GM20431 (cell line): ENCODE measurements around the gene AGPAT4.

Source experiments
- in situ Hi-C: fragments of 300-500 bp; cut with MseI, MboI; formaldehyde crosslinking; loops from one replicate; pipeline ENCODE4 v1.15.0; 2020; ENCODE audit warnings: low sequenced_read_pairs; ENCODE audit not compliant: unreplicated experiment

Gene AGPAT4

DNA sequence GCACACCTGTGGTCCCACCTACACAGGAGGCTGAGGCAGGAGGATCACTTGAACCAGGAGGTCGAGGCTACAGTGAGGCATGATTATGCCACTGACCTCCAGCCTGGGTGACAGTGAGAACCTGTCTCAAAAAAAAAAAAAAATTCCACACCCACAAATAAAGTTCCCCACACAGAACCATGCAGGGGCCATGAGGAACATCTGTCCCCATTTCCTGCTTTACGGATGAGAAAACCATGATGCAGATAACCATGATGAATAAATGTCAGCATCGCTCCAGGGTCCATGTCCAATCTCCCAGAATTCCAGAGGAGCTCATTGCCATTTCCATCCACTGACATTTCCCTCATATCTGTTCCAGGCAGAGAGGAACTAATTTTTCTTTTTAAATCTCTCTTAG is 16.9 kb upstream of the AGPAT4 start:
- in situ Hi-C loops, result no loop called here

DNA sequence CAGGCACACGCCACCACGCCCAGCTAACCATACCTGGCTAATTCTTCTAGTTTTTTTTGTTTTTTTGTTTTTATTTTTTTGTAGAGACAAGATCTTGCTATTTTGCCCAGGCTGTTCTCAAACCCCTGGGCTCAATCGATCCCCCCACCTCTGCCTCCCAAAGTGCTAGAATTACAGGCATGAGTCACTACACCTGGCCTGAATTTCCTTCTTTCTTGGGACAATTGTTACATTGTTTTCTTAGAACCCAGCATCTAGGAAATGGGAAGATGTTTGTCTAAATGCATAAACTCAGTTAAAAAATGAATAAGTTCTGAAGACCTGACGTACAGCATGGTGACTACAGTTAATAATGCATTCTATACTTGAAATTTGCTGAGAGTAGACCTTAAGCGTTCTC is 10.8 kb upstream of the AGPAT4 start:
- in situ Hi-C loops, result no loop called here

DNA sequence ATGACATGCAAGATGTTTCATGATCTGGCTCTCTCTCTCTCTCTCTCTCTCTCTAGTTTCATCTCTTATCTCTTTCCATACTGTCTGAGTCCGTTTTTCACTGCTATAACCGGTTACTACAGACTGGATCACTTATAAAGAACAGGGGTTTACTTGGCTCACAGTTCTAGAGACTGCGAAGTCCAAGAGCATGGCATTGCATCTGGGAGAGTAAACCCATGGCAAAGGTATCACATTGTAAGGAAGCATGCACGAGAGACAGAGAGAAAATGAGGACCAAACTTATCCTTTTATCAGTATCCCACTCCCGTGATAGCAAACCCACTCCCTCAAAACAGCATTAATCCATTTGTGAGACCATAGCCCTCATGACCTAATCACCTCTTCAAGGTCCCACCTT is 7.2 kb upstream of the AGPAT4 start:
- in situ Hi-C loops, result no loop called here

DNA sequence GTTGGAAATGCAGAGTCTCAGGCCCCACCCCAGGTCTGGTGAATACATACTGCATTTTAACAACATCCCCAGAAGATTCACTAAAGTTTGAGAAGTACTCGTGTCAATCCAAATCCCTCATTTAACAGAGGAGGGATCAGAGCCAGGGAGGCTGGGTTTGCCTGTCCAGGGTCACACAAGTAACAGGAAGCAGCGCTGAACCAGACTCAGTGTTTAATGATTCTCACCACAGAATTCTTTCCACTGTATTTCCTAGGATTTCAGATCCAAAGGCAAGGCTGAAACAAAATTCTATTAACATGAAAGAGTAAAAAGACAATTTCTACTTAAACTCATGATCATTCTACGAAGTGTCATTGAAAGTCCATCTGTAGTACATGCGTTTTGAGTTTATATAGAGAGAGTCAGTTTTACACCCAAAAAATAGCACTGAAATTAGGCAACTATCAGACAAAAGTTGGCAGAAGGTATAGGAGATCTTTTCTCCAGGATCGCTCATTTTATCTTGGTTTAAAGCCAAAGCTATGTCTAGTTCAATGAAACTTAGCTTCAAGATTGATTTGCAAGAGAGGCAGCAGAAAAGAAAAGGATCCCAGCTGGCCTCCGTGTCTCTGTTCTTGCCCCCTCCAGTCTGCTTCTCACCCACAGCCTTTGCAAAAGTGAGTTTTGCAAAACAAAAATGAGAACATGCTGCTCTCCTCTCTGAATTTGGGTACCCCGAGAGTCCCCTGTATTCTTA is 6.0 kb upstream of the AGPAT4 start:
- in situ Hi-C loops, result no loop called here

DNA sequence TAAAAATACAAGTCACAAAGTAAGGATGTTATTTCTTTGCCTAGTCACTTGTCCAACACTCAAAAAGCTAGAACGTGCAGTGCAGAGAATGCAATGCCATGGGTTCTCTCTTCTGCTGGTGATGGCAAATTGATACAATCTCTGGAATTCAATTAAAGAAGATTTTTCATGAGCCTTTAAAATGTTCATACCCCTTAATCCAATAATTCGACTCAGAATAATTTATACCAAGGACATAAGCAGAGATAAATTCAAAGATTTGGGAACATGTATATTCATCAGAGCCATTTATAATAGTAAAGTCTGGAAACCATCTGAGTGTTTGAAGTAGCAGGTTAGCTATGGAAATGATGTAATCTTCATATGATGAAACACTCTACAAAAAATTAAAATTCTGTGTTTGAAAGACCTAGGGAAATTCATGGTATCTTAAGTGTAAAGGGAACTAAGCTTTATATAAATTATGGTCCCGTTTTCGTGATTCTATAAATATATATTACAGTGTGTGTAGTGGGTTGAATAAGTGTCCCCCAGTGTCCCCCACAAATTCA is 2.8 kb upstream of the AGPAT4 start:
- in situ Hi-C loops, result no loop called here

DNA sequence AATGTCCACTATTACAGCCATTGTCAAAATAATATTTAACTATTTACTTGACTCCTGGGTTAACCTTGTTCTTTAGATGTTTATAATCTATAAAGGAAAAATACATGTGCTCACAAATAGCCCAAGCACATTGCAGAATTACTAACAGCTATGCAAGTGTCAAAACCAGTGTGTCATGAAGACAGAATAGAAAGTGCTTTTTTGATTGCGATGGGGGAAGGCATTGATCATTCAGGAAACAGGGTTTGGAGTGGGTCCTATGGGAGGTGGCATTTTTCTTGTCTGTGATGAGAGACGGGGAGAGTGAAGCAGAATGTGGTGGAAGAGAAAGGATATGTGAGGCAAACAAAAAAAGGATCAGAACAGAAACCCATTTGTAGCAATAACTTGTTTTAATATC is 1.0 kb upstream of the AGPAT4 start:
- in situ Hi-C loops, result no loop called here

DNA sequence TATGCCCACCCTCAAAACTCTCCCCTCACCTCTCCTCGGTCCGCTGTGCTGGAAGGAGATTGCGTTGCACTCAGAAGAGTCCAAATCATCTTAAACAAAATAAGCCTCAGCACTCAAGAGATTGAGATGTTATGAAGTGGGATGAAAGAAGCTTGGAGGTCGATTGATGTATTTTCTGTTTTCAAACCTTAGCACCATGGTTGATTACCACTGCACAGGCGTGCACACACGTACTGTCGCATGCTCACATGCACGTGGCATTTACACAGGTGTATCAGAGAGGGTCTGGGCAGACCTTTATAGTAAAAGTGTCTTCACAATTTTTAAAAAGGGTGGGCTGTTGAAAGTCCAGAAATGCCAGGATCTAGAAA is 612 bp upstream of the AGPAT4 start:
- in situ Hi-C loops, result no loop called here

DNA sequence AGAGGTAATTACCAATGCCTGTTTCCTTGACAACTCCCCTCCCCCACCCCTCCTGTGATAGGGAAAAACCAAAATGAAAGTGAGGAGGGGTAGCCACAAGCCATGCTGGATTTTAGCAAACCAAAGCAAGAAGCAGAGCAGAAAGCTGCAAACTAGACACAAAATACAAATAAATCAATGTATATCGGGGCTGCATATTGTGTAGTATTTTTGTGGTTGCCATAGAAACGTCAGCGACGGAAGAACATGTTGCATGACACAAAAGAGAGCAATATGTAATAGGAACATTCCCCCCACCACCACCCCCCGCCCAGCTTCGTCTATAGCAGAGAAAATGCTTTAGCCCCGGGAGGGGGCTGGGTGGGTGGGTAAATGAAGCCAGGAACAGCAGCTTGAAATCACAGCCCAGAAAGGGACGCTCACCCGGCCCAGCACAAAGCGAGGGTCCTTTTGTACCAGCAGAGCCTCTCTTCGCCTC is 548 bp downstream of the AGPAT4 start:
- in situ Hi-C loops, result no loop called here

DNA sequence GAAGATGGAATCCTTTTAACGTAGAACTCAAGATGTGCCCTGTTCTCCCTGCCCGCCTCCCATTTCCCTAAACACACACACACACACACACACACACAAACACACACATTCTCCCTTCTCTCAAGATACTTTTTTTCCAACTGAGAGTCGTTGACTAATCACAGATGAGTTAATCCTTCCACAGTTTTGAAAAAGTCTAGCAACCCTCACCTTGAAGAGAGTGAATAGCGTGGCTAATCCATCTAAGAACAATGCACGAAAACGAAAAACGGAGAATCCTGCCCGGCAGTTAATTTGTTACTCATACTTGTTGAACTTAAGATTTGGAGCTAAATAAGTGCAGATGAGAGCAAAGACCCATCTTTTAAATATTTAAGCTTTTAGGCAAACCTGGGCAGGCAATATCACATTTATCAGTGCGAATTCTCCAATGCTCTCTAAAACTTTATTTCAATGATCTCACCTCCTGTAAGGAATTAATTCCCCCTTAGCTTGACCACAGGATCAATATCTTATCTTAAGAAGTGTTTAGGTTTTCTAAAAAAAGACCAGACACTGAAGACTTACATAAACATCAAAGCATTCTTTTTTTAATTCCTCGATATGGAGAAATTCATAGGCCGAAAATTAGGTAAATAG is 1.1 kb downstream of the AGPAT4 start:
- in situ Hi-C loops, result no loop called here

DNA sequence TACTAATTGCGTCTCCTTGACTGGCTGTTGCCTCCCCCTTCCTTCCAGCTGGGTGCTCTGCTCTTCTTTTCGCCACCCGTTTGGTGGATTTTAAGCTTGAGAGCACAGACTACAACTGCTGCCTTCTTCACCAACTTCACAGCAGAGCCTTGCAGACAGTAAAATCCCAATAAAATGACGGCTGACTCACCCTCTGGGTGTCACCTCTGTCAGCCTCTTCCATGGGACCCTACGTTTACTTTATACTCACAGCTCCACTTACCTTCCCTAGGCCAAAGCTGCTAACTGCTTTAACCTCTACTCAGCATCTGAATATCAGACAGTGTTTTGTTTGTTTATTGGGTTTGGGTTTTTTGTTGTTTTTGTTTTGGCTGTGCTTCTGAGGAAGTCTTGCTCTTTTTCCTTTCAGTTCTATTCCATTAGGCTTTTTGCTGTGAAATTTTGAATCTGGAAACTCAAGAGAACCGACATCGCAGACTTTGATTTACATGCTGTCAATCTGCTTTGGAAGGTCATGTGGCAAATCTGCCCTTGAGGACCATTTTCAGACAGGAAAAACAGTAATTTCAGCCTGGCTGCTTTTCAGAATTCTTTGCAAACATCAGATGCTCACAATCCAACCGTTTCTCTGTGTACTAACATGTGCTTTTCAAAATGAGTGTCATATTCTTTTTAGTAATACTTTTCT is 2.4 kb downstream of the AGPAT4 start:
- in situ Hi-C loops, result no loop called here

DNA sequence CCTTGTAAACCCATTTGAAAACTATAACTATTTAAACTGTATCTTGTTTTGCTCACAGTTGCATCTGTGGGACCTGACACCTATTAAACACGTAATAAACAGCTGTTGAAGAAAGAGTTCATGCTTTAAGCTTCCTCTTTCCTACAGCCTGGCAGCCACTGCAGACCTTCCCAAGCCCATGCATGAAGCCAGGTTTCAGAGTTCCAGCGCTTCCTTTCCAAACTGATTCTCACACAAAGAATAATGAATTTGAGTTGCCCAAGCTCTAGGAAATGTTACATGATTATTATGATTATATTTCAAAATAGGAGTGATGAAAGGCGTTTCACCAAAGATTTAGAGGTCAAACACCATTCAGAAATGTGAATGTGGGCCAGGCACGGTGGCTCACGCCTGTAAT is 3.7 kb downstream of the AGPAT4 start:
- in situ Hi-C loops, result no loop called here

DNA sequence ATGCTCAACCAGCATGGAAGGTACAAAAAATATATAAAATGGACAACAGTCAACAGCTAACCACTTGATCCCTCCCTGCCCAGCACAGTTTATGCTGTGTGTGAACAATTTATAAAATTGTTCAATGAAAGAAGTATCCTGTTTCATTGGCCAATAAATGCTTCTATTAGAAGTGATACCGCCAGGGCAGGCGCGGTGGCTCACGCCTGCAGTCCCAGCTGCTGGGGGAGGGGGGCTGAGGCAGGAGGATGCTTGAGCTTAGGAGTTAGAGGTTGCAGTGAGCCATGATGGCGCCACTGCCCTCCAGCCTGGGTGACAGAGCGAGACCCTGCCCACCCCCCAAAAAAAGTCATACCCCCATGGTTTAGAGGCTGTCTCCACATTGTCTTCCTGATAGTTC is 4.6 kb downstream of the AGPAT4 start:
- in situ Hi-C loops, result no loop called here

DNA sequence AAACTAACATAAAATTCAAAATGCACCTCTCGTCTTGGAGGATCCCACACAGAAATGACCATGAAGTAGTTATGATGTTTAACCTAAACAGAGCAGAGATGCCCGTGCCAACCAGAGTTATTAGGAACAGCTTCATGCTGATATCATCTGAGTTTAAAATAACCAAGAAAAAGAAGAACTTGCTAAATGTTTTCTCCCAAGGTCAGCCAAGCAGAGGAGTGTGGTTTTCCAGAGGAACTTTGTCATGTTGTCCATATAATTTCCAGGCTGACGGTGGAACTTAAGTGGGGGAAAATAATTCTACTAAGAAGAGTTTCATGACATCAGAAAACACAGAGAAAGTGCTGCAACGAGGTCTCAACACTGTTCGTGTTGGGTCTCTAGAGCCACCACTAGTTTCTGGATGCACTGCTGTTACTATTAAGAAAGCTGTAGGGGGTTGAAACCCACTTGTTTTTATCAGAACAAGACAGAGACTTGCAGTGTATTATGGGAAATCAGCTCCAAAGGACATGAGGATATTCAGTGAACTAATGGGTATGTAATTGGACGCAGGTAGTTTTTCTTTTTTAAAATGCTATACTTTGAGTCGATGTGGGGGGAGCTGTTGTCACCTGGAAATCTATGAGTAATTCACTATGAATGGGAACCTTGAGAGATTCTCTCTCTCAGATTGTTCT is 5.2 kb downstream of the AGPAT4 start:
- in situ Hi-C loops, result no loop called here

DNA sequence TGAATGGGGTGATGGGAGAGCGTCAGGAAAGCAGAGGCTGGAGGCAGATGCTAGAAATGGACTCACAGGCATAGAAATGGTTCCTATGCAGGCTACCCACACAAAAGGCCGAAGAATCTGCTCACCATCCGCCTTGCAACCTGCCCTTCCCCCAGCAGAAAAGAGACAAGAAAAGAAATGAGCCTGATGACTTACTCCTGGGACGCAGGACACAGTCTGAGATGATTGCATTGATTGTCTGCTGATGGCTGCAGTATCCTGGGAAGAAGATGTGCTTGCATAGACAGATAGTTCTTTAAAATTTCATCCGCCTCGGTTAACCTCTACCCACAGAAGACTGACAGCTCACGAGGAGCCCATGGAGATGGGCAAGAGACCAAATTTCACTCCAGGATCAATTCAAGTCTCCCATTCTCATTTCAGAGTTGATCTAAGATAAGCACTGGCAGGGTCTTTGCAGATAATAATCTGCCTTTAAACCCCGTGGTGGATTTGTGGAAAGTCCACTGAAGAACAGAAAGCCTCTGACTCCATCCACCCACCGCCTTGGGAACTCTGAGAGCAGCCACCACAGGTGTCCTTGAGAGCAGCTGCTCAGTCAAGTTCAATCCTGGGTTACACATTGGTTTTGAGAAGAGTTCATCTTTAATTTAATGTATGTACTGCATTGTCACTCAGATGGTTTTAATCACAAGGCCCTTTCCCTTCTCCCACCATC is 7.2 kb downstream of the AGPAT4 start:
- in situ Hi-C loops, result no loop called here

DNA sequence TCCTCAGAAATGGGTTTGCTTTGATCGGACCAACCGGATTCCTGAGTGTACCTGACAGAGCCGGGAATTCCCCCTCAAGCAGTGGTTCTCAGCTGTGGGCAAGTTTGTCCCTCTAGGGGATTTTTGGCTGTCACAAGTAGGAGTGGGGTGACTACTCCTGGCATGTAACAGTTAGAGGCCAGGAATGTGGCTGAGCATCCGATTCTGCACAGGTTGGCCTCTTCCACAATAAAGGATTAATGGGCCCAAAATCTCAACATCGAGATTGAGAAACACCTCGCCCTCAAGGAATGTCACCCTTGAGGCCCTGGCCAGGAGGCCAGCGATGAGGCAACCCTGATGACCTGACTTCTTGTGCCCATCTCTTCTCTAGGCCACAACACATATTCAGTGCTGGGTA is 7.9 kb downstream of the AGPAT4 start:
- in situ Hi-C loops, result no loop called here

DNA sequence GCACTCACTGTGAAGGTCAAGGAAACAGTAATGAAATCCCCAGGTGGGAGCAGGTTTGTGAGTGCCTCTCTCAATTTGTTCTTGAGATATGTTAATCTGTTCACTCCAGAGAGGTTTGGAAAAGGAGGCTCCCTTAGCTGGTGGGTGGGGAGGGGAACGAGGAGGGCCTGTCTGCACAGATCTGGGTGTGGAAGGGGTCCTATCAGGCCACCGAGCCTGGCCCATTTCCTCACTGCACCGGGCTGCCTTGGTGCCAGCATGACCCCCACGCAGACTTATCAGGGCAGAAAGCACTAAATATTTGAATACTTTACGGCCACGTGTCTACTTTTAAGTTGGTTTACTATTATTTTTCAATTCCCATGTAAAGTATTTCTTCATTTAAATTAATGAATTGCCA is 8.3 kb downstream of the AGPAT4 start:
- in situ Hi-C loops, result no loop called here

DNA sequence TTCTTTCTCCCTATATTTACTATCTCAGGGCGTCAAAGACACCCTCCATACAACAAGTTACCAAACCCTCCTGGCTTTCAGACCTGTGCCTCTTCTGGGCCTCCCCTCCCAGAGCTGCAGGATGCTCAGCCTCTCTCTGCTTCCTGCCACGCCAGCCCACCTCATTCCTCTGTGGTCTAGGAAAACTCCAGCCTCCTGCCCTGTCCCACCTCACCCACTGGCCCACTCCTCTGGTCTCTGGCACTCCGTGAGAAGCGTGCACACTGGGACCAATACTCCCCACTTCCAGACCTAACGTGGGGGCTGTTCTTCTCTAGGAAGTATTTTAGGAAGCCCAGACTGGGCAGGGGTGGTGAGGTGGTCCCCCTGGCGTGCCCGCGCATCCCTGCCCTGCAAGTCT is 9.7 kb downstream of the AGPAT4 start:
- in situ Hi-C loops, result no loop called here

DNA sequence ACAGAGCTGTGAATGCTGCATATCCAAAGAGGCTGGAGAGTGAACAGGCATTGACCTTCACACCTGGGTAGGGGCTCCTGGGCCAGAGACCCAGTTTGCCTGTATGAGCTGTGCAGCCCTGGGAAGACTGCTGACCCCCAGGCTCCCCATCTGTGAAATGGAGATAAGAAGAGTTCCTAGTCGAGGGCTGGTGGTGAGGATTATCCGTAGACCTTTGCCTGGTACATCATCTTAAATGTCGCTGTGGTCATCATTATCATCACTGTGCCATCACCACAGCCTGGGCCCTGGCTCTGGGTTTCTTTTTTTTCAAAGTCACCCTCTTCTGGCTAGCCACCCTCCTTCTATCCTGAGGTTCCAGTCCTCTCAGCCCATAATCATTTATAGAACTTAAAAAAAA is 12.0 kb downstream of the AGPAT4 start:
- in situ Hi-C loops, result no loop called here

DNA sequence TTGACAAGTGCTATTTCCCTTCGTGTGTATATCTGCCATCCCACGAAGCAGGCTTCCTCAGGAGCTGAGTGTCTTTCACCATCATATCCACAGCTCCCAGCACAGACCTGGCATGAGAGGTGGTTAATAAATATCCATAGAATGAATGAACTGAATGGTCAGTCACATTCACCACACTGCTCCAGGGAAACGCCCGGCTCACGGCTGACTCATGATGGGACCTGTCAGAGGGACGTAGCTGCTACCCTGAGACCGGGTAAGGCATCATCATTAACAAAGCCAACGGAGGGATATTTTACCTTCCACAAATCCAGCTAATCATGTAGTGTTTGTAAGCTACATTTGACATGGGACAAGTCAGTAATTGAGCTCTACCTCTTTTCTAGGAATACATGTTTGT is 12.5 kb downstream of the AGPAT4 start:
- in situ Hi-C loops, result no loop called here

DNA sequence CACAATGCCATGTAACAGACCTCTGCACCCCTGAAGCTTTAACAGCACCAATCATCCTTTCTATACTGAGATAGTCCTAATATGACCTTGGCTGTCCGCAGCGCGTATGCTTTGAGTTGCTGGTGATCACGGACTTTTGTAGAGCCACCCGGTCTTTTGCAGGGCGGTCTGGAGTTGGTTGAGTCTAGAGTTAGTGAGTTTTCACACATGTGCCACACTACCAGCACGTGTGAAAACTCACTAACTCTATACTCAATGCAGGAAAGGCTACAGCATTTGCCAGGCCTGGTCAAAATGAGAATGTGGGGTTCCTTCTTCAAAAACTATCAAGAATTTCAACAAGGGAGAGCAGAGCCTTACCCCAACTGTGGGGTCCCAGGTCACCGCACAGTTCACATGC is 14.6 kb downstream of the AGPAT4 start:
- in situ Hi-C loops, result no loop called here
